SU-DHL-6 (cell line): ENCODE results near the gene IGF2R.
A peak's percentile ranks its signal among the peaks of the same experiment; 100 is the strongest.
"Not testable (repeated sequence)": the region's sequence is repeated elsewhere in the genome, so short reads cannot be mapped to it uniquely, and the experiment has no call there.

Experiments
- H2AFZ ChIP-seq: fragments of 200-600 bp; sonication (generic); 2 replicates; pipeline ENCODE4 v1.6.1; 2014; ENCODE audit warnings: low read depth, mild to moderate bottlenecking, moderate library complexity, mixed read lengths, antibody characterized with exemption, low read length; ENCODE audit not compliant: severe bottlenecking
- H3F3A ChIP-seq: fragments of 200-600 bp; shearing (Covaris generic); 2 replicates; pipeline ENCODE4 v1.6.0; 2016; ENCODE audit warnings: antibody characterized with exemption, mild to moderate bottlenecking; ENCODE audit not compliant: insufficient read depth
- H3K27ac ChIP-seq: fragments of 200-600 bp; sonication (generic); 2 replicates; pipeline ENCODE4 v1.5.1; 2016; ENCODE audit warnings: low read depth, mild to moderate bottlenecking, low read length, moderate library complexity, mixed read lengths
- H3K27me3 ChIP-seq: fragments of 200-600 bp; sonication (generic), shearing (Covaris generic); 2 replicates; pipeline ENCODE4 v1.6.0; 2014; ENCODE audit warnings: mild to moderate bottlenecking, low read length
- H3K36me3 ChIP-seq: fragments of 200-600 bp; sonication (generic); 2 replicates; pipeline ENCODE4 v1.6.1; 2014; ENCODE audit warnings: mild to moderate bottlenecking, low read length, mixed read lengths
- H3K4me2 ChIP-seq: fragments of 300-600, 200-600 bp; shearing (Covaris generic), sonication (generic); 2 replicates; pipeline ENCODE4 v1.6.0; 2014; ENCODE audit warnings: low read length, low read depth, mild to moderate bottlenecking; ENCODE audit not compliant: poor library complexity, severe bottlenecking
- H3K4me3 ChIP-seq: fragments of 200-600 bp; sonication (generic); 2 replicates; pipeline ENCODE4 v1.5.1; 2014; ENCODE audit warnings: antibody characterized with exemption, low read length, mild to moderate bottlenecking, mixed read lengths; ENCODE audit not compliant: insufficient read depth, poor library complexity, severe bottlenecking
- H3K79me2 ChIP-seq: fragments of 200-600 bp; sonication (generic); 2 replicates; pipeline ENCODE4 v1.6.1; 2014; ENCODE audit warnings: mild to moderate bottlenecking, low read length, moderate library complexity; ENCODE audit not compliant: insufficient read depth
- H3K9ac ChIP-seq: fragments of 200-600 bp; sonication (generic); 2 replicates; pipeline ENCODE4 v1.7.0; 2014; ENCODE audit warnings: mild to moderate bottlenecking, low read length
- H3K9me2 ChIP-seq: fragments of 200-600 bp; sonication (generic); replicated peaks from 2 replicates; pipeline ENCODE4 v1.6.1; 2014; ENCODE audit warnings: low read length; ENCODE audit not compliant: insufficient read depth
- H3K9me3 ChIP-seq: fragments of 200-600 bp; sonication (generic); 2 replicates; pipeline ENCODE4 v1.6.1; 2014; ENCODE audit warnings: low read length, mixed read lengths; ENCODE audit not compliant: insufficient read depth
- H4K20me1 ChIP-seq: fragments of 200-600 bp; sonication (generic); 2 replicates; pipeline ENCODE4 v1.6.1; 2014; ENCODE audit warnings: low read depth, mild to moderate bottlenecking, antibody characterized with exemption, low read length, moderate library complexity, mixed read lengths
- CTCF ChIP-seq: fragments of 200-600 bp; sonication (generic); IDR thresholded peaks from one replicate; pipeline ENCODE4 v1.5.1; 2017; ENCODE audit warnings: antibody characterized with exemption, mild to moderate bottlenecking, low read length, moderate library complexity; ENCODE audit not compliant: insufficient read depth, poor library complexity, severe bottlenecking
- EZH2phosphoT487 ChIP-seq: fragments of 200-600 bp; sonication (generic), shearing (Covaris generic); conservative IDR thresholded peaks from 2 replicates; pipeline ENCODE4 v1.6.1; 2018; ENCODE audit warnings: mild to moderate bottlenecking, antibody characterized with exemption, low read length, moderate library complexity, mixed read lengths

IGF2R gene

GRCh38 chr6:159968295-159969203 lies at the start of gene IGF2R:
Gene IGF2R (plus strand): TSS chr6:159969082. CDS start chr6:159969247, 165 bp downstream.
- peak within 1 kb of the TSS; percentile 81 for H3K4me3 ChIP-seq
- H3K27me3 ChIP-seq, result no peaks in the 10 kb centered on the region
- H3K4me2 ChIP-seq, result peak within 1 kb of the TSS; percentile 98
- peak within 1 kb of the TSS; percentile 87 for H2AFZ ChIP-seq
- peak within 1 kb of the TSS; percentile 49 for H3K27ac ChIP-seq
- H3K79me2 ChIP-seq, result peaks cover 40% of the 10 kb centered on the region
- no peaks in the 10 kb centered on the region for H3K36me3 ChIP-seq
- H3F3A ChIP-seq, result 0 out of 2 replicates have a peak, but pooled peaks cover 3% of the 10 kb centered on the region
- H3K9ac ChIP-seq, result peak within 1 kb of the TSS; percentile 88
- H3K9me2 ChIP-seq, result no peaks in the 10 kb centered on the region
- H3K9me3 ChIP-seq, result no peaks in the 10 kb centered on the region
- TF ChIP-seq EZH2phosphoT487, result no peak
- TF ChIP-seq CTCF, result no peak
- peaks cover 15% of the 10 kb centered on the region; the same call in 1 of the 2 replicates for H4K20me1 ChIP-seq

- no peaks in the 10 kb centered on the region for H4K20me1 ChIP-seq
- no peak overlapping the region for H2AFZ ChIP-seq
- 0 out of 2 replicates have a peak, but pooled peaks cover 4% of the 10 kb centered on the region for H3K9me3 ChIP-seq
- H3F3A ChIP-seq, result no peaks in the 10 kb centered on the region
- no peak overlapping the region for H3K4me3 ChIP-seq
- H3K36me3 ChIP-seq, result no peaks in the 10 kb centered on the region
- no peak for TF ChIP-seq EZH2phosphoT487
- no peaks in the 10 kb centered on the region for H3K27me3 ChIP-seq
- H3K9me2 ChIP-seq, result no peaks in the 10 kb centered on the region
- no peaks in the 10 kb centered on the region for H3K79me2 ChIP-seq
- H3K4me2 ChIP-seq, result no peak overlapping the region
- H3K9ac ChIP-seq, result no peak overlapping the region
- no peak overlapping the region for H3K27ac ChIP-seq
These were observed 49.1 kb upstream of the IGF2R start for GRCh38 chr6:159919800-159920199.

GRCh38 chr6:159924150-159924549 lies 44.7 kb upstream of the IGF2R start:
- H2AFZ ChIP-seq, H4K20me1 ChIP-seq, H3K9ac ChIP-seq, H3K27ac ChIP-seq, H3K36me3 ChIP-seq, H3K4me3 ChIP-seq, H3K79me2 ChIP-seq, H3K9me3 ChIP-seq, H3K27me3 ChIP-seq, H3F3A ChIP-seq, H3K9me2 ChIP-seq, H3K4me2 ChIP-seq: not testable (repeated sequence)

GRCh38 chr6:159926542-159927203 lies 42.2 kb upstream of the IGF2R start:
- H3K4me2 ChIP-seq, result no peak overlapping the region
- no peaks in the 10 kb centered on the region for H3K36me3 ChIP-seq
- 0 out of 2 replicates have a peak, but pooled peaks cover 4% of the 10 kb centered on the region for H3K9me3 ChIP-seq
- H3K79me2 ChIP-seq, result no peaks in the 10 kb centered on the region
- no peaks in the 10 kb centered on the region for H3F3A ChIP-seq
- no peak overlapping the region for H2AFZ ChIP-seq
- TF ChIP-seq CTCF, result no peak
- no peak for TF ChIP-seq EZH2phosphoT487
- H3K27ac ChIP-seq, result no peak overlapping the region
- H3K9me2 ChIP-seq, result no peaks in the 10 kb centered on the region
- no peak overlapping the region for H3K9ac ChIP-seq
- H3K4me3 ChIP-seq, result no peak overlapping the region
- H3K27me3 ChIP-seq, result no peaks in the 10 kb centered on the region
- H4K20me1 ChIP-seq, result no peaks in the 10 kb centered on the region
